Activated CD4-positive, alpha-beta memory T cell treated with anti-CD3 and anti-CD28 coated beads for 36 hours (primary cell): ENCODE data around the gene PEX5L. TPM values are rescaled to one million over a fixed set of nuclear protein-coding genes. Genes with fewer than 3 reads are reported as not detected.

Experiments used
- CTCF ChIA-PET: fragments of 350-600 bp; sonication (Branson Sonifier 250); formaldehyde crosslinking; loops from one replicate; lab custom pipeline; 2021; ENCODE audit warnings: antibody characterized with exemption, inconsistent platforms; lab: Charles Lee
- POLR2A ChIA-PET: fragments of 350-600 bp; sonication (Branson Sonifier 250); formaldehyde crosslinking; loops from one replicate; lab custom pipeline; 2021; ENCODE audit warnings: antibody characterized with exemption; lab: Charles Lee
- DNase-seq: peaks from one replicate; pipeline ENCODE4 v3.0.0-alpha.2; 2020
- H3K27ac Mint-ChIP-seq: one replicate; pipeline ENCODE4 v1.8.0; 2021; ENCODE audit warnings: mixed read lengths
- H3K27me3 Mint-ChIP-seq: one replicate; pipeline ENCODE4 v1.8.0; 2021; ENCODE audit warnings: mixed read lengths
- H3K36me3 Mint-ChIP-seq: one replicate; pipeline ENCODE4 v1.8.0; 2021; ENCODE audit warnings: mixed read lengths
- H3K4me1 Mint-ChIP-seq: one replicate; pipeline ENCODE4 v1.8.0; 2021; ENCODE audit warnings: low read depth, mixed read lengths
- H3K4me3 Mint-ChIP-seq: one replicate; pipeline ENCODE4 v1.8.0; 2021; ENCODE audit warnings: mild to moderate bottlenecking, mixed read lengths
- H3K9me3 Mint-ChIP-seq: one replicate; pipeline ENCODE4 v1.8.0; 2021; ENCODE audit warnings: mixed read lengths
- intact Hi-C: fragments of 100-400 bp; cut with micrococcal nuclease; formaldehyde crosslinking; loops from one replicate; pipeline ENCODE4 v1.15.1; 2023
- total RNA-seq, 2 experiments: library from RNA; stranded (reverse); gene quantifications; one replicate each; pipeline ENCODE4 v1.2.3, GENCODE V29; 2021

The PEX5L gene
- total RNA-seq, 2 experiments from 2014 or later, result not detected

GRCh38 chr3:179819379-179819778 lies 217.4 kb downstream of the PEX5L start:
- no peaks in the 10 kb centered on the region for H3K4me1 Mint-ChIP-seq
- DNase-seq, result no peak
- peaks cover 1% of the 10 kb centered on the region for H3K27me3 Mint-ChIP-seq
- no peaks in the 10 kb centered on the region for H3K9me3 Mint-ChIP-seq
- no peak overlapping the region for H3K27ac Mint-ChIP-seq
- H3K4me3 Mint-ChIP-seq, result no peak overlapping the region
- ChIA-PET CTCF (interaction anchor here (1.0 kb wide), 1 partner anchor 8 kb away, joined by 4 read pairs; no protein-coding TSS in a partner anchor), POLR2A (no interaction called here)
- H3K36me3 Mint-ChIP-seq, result no peaks in the 10 kb centered on the region
- intact Hi-C loops, result loop anchor here (10.0 kb wide), 1 partner anchor 785 kb away; the partner anchor contains the start of gene TTC14

GRCh38 chr3:179812096-179812382 lies 224.7 kb downstream of the PEX5L start:
- DNase-seq, result no peak
- no peaks in the 10 kb centered on the region for H3K9me3 Mint-ChIP-seq
- H3K4me3 Mint-ChIP-seq, result no peak overlapping the region
- no peaks in the 10 kb centered on the region for H3K36me3 Mint-ChIP-seq
- intact Hi-C loops, result loop anchor here (10.0 kb wide), 1 partner anchor 793 kb away; the partner anchor contains the start of gene TTC14
- no peak overlapping the region for H3K27ac Mint-ChIP-seq
- no peaks in the 10 kb centered on the region for H3K27me3 Mint-ChIP-seq
- peaks cover 4% of the 10 kb centered on the region for H3K4me1 Mint-ChIP-seq
- ChIA-PET CTCF (interaction anchor here (0.8 to 1.6 kb wide), 3 partner anchors 8 to 36 kb away, joined by 3 to 6 read pairs (median 4); no protein-coding TSS in a partner anchor), POLR2A (no interaction called here)

GRCh38 chr3:179811321-179812095 lies 225.2 kb downstream of the PEX5L start:
- Mint-ChIP-seq H3K27me3 (no peaks in the 10 kb centered on the region), H3K27ac (no peak overlapping the region), H3K9me3 (no peaks in the 10 kb centered on the region), H3K4me3 (no peak overlapping the region), H3K4me1 (peaks cover 4% of the 10 kb centered on the region), H3K36me3 (no peaks in the 10 kb centered on the region)
- POLR2A ChIA-PET, result no interaction called here
- intact Hi-C loops, result loop anchor here (10.0 kb wide), 1 partner anchor 793 kb away; the partner anchor contains the start of gene TTC14
- DNase-seq, result peak; percentile 27
- CTCF ChIA-PET, result interaction anchor here (0.8 to 1.6 kb wide), 3 partner anchors 8 to 36 kb away, joined by 3 to 6 read pairs (median 4); no protein-coding TSS in a partner anchor

DNA sequence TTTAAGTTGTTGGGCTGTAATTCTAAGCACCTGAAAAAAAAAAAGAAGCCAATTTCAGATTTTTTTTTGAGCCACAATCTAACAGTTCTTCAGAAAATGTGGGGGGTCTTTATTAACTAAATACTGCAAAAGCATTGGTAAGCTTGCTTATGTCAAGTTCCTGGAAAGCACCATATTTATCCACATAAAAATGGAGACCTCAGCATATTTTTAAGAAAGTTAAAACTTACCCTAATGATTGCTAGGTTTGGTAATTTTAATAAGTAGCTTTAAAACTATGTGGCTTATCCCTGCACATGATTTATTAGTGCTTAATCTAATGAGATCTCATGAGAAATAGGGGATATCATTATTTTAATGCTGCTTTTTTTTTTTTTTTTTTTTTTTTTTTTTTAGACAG lies 227.1 kb downstream of the PEX5L start:
- Mint-ChIP-seq H3K27ac (no peak overlapping the region), H3K27me3 (no peaks in the 10 kb centered on the region), H3K4me3 (no peak overlapping the region), H3K9me3 (no peaks in the 10 kb centered on the region), H3K36me3 (no peaks in the 10 kb centered on the region), H3K4me1 (peaks cover 4% of the 10 kb centered on the region)
- intact Hi-C loops, result loop anchor here (10.0 kb wide), 1 partner anchor 795 kb away; the partner anchor contains the start of gene TTC14
- POLR2A ChIA-PET, result no interaction called here
- CTCF ChIA-PET, result no interaction called here
- DNase-seq, result no peak

GRCh38 chr3:179807588-179807987 lies 229.1 kb downstream of the PEX5L start:
- H3K36me3 Mint-ChIP-seq, result no peaks in the 10 kb centered on the region
- ChIA-PET POLR2A (no interaction called here), CTCF (no interaction called here)
- DNase-seq, result no peak
- no peak overlapping the region for H3K27ac Mint-ChIP-seq
- H3K27me3 Mint-ChIP-seq, result peaks cover 4% of the 10 kb centered on the region
- no peaks in the 10 kb centered on the region for H3K9me3 Mint-ChIP-seq
- H3K4me1 Mint-ChIP-seq, result peaks cover 4% of the 10 kb centered on the region
- H3K4me3 Mint-ChIP-seq, result no peak overlapping the region
- intact Hi-C loops, result no loop called here

DNA sequence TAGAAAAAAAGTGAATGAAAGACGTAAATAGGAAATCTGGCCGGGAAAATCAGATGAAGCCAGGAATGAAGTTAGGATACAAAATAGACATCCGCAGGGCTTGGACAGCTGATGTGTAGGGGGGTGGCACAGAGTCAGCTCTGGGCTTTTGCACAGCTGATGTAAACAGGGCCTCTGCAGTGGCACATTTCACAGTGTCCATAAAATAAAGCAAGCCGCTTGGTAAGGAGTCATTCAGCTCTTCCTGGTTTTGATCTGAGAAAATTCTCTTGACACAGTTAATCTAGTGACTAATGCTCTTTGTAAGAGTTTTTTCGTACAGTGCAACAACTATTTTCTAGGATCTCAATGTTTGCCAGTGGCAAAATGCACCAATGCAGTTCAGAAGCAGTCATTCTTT lies 230.6 kb downstream of the PEX5L start:
- POLR2A ChIA-PET, result no interaction called here

GRCh38 chr3:179801856-179802255 lies 234.9 kb downstream of the PEX5L start:
- ChIA-PET CTCF (no interaction called here), POLR2A (no interaction called here)
- Mint-ChIP-seq H3K9me3 (no peaks in the 10 kb centered on the region), H3K27ac (no peak overlapping the region), H3K4me1 (no peaks in the 10 kb centered on the region), H3K27me3 (peaks cover 4% of the 10 kb centered on the region), H3K36me3 (no peaks in the 10 kb centered on the region), H3K4me3 (no peak overlapping the region)
- intact Hi-C loops, result no loop called here
- DNase-seq, result no peak

More for the DNA sequence above, 230.6 kb downstream of the PEX5L start:
- no peak overlapping the region for H3K4me3 Mint-ChIP-seq
- H3K27me3 Mint-ChIP-seq, result peaks cover 4% of the 10 kb centered on the region
- no peak overlapping the region for H3K27ac Mint-ChIP-seq
- no peaks in the 10 kb centered on the region for H3K36me3 Mint-ChIP-seq
- no peaks in the 10 kb centered on the region for H3K4me1 Mint-ChIP-seq
- intact Hi-C loops, result no loop called here
- CTCF ChIA-PET, result no interaction called here
- H3K9me3 Mint-ChIP-seq, result no peaks in the 10 kb centered on the region
- DNase-seq, result no peak

GRCh38 chr3:179801263-179801662 lies 235.5 kb downstream of the PEX5L start:
- no peak for DNase-seq
- CTCF ChIA-PET, result no interaction called here
- Mint-ChIP-seq H3K27me3 (peaks cover 4% of the 10 kb centered on the region), H3K4me3 (no peak overlapping the region), H3K4me1 (no peaks in the 10 kb centered on the region), H3K27ac (no peak overlapping the region), H3K9me3 (no peaks in the 10 kb centered on the region), H3K36me3 (no peaks in the 10 kb centered on the region)
- POLR2A ChIA-PET, result no interaction called here
- intact Hi-C loops, result no loop called here

DNA sequence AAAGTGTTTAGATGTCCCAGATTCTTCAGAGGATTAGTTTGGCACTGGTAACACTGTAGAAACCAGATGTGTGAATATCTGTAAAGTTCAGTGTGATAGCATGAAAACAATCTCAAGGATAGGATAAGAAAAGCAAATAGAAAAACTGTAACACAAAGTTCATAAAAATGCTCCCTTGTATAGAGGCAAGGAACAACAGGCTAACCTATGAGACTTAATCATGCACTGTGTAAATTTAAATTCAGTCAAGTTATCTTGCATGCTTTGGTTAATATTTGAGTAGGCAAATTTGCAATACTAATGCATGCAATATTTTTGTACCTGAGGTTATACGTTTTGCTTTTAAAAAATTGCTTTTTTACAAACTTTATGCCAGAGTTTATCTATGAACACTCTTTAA lies 239.5 kb downstream of the PEX5L start:
- intact Hi-C loops, result no loop called here
- Mint-ChIP-seq H3K4me3 (no peak overlapping the region), H3K27me3 (no peaks in the 10 kb centered on the region), H3K4me1 (no peaks in the 10 kb centered on the region), H3K36me3 (no peaks in the 10 kb centered on the region), H3K9me3 (no peaks in the 10 kb centered on the region), H3K27ac (no peak overlapping the region)
- CTCF ChIA-PET, result no interaction called here
- POLR2A ChIA-PET, result no interaction called here
- no peak for DNase-seq

DNA sequence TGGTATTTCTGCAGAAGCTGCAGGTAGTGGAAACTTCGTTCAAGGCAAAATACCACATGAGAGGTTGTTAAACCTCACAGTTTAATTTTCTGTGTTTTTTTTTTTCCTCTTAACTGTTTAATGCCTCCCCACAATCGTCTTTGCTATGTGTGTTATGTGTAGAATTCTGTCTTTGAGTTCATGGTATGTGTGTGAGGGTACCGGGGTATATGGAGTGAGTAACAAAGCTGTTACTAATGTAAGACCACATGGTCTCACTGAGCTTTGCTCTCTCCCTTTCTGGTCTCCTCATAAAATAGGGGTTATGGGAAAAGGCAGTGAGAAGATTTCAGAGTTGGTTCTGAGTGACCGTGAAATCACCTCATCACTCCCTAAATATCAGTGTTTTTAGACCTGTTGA lies 240.3 kb downstream of the PEX5L start:
- Mint-ChIP-seq H3K4me1 (no peaks in the 10 kb centered on the region), H3K36me3 (no peaks in the 10 kb centered on the region), H3K27ac (no peak overlapping the region), H3K4me3 (no peak overlapping the region), H3K27me3 (no peaks in the 10 kb centered on the region), H3K9me3 (no peaks in the 10 kb centered on the region)
- no peak for DNase-seq
- ChIA-PET POLR2A (no interaction called here), CTCF (no interaction called here)
- intact Hi-C loops, result no loop called here

- Mint-ChIP-seq H3K4me3 (no peak overlapping the region), H3K27me3 (no peaks in the 10 kb centered on the region), H3K27ac (no peak overlapping the region), H3K4me1 (no peaks in the 10 kb centered on the region), H3K36me3 (no peaks in the 10 kb centered on the region), H3K9me3 (no peaks in the 10 kb centered on the region)
- CTCF ChIA-PET, result no interaction called here
- POLR2A ChIA-PET, result no interaction called here
- no peak for DNase-seq
- intact Hi-C loops, result no loop called here
Observed at GRCh38 chr3:179794355-179794754, 242.4 kb downstream of the PEX5L start.

DNA sequence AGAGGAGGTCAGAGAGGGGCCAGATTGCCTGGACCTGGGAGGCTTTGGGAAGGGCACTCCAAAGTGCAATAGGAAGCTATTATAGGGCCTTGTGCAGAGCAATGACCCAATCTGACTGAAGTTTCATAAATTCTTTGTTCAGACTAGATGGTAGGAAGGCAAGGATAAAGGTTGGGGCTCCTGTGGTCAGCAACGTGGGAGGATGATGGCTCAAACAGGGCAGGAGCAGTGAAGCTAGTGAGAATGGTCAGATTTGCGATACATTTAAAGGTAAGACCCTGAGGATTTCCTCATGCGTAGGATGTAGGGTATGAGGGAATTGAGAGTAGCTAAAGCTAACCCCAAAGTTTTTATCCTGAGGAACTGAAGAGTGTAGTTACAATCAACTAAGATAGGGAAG lies 244.9 kb downstream of the PEX5L start:
- Mint-ChIP-seq H3K36me3 (peaks cover 2% of the 10 kb centered on the region), H3K9me3 (no peaks in the 10 kb centered on the region), H3K4me1 (no peaks in the 10 kb centered on the region), H3K27me3 (no peaks in the 10 kb centered on the region), H3K4me3 (no peak overlapping the region), H3K27ac (no peak overlapping the region)
- CTCF ChIA-PET, result no interaction called here
- no peak for DNase-seq
- POLR2A ChIA-PET, result no interaction called here
- intact Hi-C loops, result no loop called here

GRCh38 chr3:179788996-179789395 lies 247.7 kb downstream of the PEX5L start:
- ChIA-PET CTCF (no interaction called here), POLR2A (no interaction called here)
- no peaks in the 10 kb centered on the region for H3K27me3 Mint-ChIP-seq
- no peak overlapping the region for H3K4me3 Mint-ChIP-seq
- no peaks in the 10 kb centered on the region for H3K9me3 Mint-ChIP-seq
- DNase-seq, result no peak
- H3K27ac Mint-ChIP-seq, result no peak overlapping the region
- peaks cover 9% of the 10 kb centered on the region for H3K36me3 Mint-ChIP-seq
- H3K4me1 Mint-ChIP-seq, result no peaks in the 10 kb centered on the region
- intact Hi-C loops, result no loop called here
